GM12878 (cell line): ENCODE results near the gene ITIH1. TPM values are rescaled to one million over a fixed set of nuclear protein-coding genes. Genes with fewer than 3 reads are reported as not detected.

ENCODE experiments used
- CEBPB ChIP-seq, 2 experiments: fragments of 150-350 bp in 1 of 2; IDR thresholded peaks; 2 replicates each; pipeline ENCODE4 v1.6.1; 2012 to 2014; ENCODE audit warnings: low read depth in 2 of 2, low read length in 2 of 2, borderline replicate concordance in 1 of 2, inconsistent platforms in 1 of 2
- MEF2A ChIP-seq: IDR thresholded peaks from 2 replicates; pipeline ENCODE4 v1.6.1; 2011; ENCODE audit warnings: low read depth, mild to moderate bottlenecking, low read length, moderate library complexity; ENCODE audit not compliant: insufficient read depth
- MTA2 ChIP-seq: fragments of 450-650 bp; IDR thresholded peaks from 2 replicates; pipeline ENCODE4 v1.6.1; 2016; ENCODE audit warnings: low read depth, mild to moderate bottlenecking, moderate library complexity
- NFIC ChIP-seq: IDR thresholded peaks from 2 replicates; pipeline ENCODE4 v1.6.1; 2012; ENCODE audit warnings: low read depth, mild to moderate bottlenecking, inconsistent platforms, low read length, moderate library complexity
- REST ChIP-seq: IDR thresholded peaks from 2 replicates; pipeline ENCODE4 v1.6.1; 2012; ENCODE audit warnings: mild to moderate bottlenecking, low read depth, low read length
- SUPT20H ChIP-seq: IDR thresholded peaks from 2 replicates; pipeline ENCODE4 v1.6.1; 2011; ENCODE audit warnings: low read depth, mild to moderate bottlenecking, low read length, moderate library complexity, borderline replicate concordance; ENCODE audit not compliant: control insufficient read depth
- TARDBP ChIP-seq: IDR thresholded peaks from 2 replicates; pipeline ENCODE4 v1.6.1; 2016; ENCODE audit warnings: borderline replicate concordance
- WRNIP1 ChIP-seq: IDR thresholded peaks from 2 replicates; pipeline ENCODE4 v1.6.1; 2011; ENCODE audit warnings: low read depth, low read length, improper control_type of control experiment, borderline replicate concordance
- polyA plus RNA-seq, 11 experiments: library from polyadenylated mRNA; depleted of rRNA in 4 of 11; unstranded in 6 of 11; stranded (reverse) in 5 of 11; fragments of >200 nt; fragmentation: Nextera tagmentation in 4 of 11; fragmentation: Illumina TruSeq in 1 of 11; extraction: Ambion mirVana in 4 of 11; extraction: Trizol in 1 of 11; gene quantifications; 1 replicate in 1 of 11; 2 replicates in 10 of 11; pipeline versions ENCODE4 v1.2.1 to v1.2.3, GENCODE V29; 2011 to 2016; ENCODE audit warnings: inconsistent platforms in 2 of 11, missing spikeins in 2 of 11, low read depth in 1 of 11
- total RNA-seq, 4 experiments: library from RNA; depleted of rRNA in 3 of 4; stranded (reverse); fragments of >200 nt in 3 of 4; fragmentation: Illumina TruSeq in 1 of 4; extraction: Trizol in 1 of 4; gene quantifications; 2 replicates each; pipeline versions ENCODE4 v1.2.1 to v1.2.3, GENCODE V29; 2013 to 2021

ITIH1 gene
- total and polyA plus RNA-seq, 10 of the 15 experiments (the other 5 are each of a cell fraction or from before 2014, with no cell fraction given), result 0.33 to 0.64 (median 0.44) TPM; not detected in 7

- TF ChIP-seq REST (0 out of 2 replicates have a peak, but pooled peaks have one; percentile 10), WRNIP1 (0 out of 2 replicates have a peak, but pooled peaks have one; percentile 69), MTA2 (peak; percentile 22; the same call in 1 of the 2 replicates), CEBPB (IDR thresholded peaks at IDR 0.05; ENCODE audit: borderline replicate concordance in 1 of 2, low read depth in 2 of 2, low read length in 2 of 2) (no peak), TARDBP (peak; percentile 50; the same call in 1 of the 2 replicates), SUPT20H (no peak), MEF2A (no peak), NFIC (no peak; the same call in 1 of the 2 replicates)
Measured at GRCh38 chr3:52770496-52771333, 6.7 kb upstream of the ITIH1 start, which contains the start of gene NEK4 (continued).
